Tibial nerve (tissue), 3 donors: ENCODE results near the gene PIEZO1.

Source experiments
- CTCF ChIP-seq, 5 experiments: fragments of 200-600 bp in 3 of 5; fragments of 450-650 bp in 2 of 5; sonication (generic) in 3 of 5; IDR thresholded peaks; one replicate each; pipeline ENCODE4 v1.5.1; 2016 to 2019; ENCODE audit warnings: antibody characterized with exemption in 5 of 5, mild to moderate bottlenecking in 3 of 5, moderate library complexity in 2 of 5
- POLR2A ChIP-seq, 2 donors: fragments of 450-650 bp; IDR thresholded peaks; one replicate each; pipeline ENCODE4 v1.6.1; 2017; ENCODE audit warnings: antibody characterized with exemption in 2 of 2, mild to moderate bottlenecking in 2 of 2, moderate library complexity in 2 of 2

DNA sequence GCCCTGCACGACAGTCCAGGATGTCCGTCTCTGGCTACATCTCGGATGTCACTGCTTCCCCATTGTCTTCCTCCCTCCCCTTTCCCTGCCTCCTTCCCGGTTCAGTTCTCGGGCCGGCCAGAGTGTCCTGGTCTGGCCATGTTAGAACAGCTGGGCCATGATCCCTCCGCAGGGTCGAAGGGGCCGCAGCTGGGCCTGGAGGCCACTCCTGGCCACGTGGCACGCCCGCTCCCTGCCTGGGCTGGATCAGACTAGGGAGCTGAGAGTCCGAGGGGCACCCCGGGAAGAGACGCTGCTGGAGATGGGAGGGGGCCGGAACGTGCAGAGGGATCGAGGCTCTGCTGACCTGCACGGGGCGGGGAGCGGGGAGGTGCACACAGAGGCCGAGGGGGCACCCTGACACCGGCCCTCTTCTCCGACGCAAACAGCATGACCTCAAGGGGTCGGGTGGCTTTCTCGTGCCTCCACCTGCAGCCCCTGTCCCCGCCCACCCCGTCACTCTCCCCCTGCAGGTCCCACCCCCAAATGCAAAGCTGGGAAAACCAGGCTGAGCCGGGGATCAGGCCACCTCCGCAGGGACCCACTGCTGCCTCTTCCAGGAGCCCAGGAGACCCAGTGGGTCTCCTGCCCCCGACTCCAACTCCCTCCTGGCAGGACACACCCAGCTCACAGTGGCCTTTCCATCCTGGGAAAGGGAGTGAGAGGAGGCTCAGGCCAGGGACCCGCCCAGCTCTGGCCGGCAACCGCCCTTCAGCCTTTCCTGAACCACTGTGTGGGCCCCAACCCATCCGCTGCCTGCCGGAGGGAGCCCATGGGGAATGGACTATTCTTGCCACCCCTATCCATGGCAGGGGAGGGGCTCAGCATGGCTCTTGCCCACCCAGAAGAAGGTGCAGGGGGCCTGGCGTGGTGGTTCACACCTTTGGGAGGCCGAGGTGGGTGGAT, 40.2 kb downstream of the PIEZO1 start:
- no peak for TF ChIP-seq CTCF (IDR thresholded peaks at IDR 0.05)
- no peak for TF ChIP-seq POLR2A (IDR thresholded peaks at IDR 0.05)
